Right ventricle myocardium inferior (tissue), 1 donor: ENCODE results near the gene FAM180B. TPM values are rescaled to one million over a fixed set of nuclear protein-coding genes. Genes with fewer than 3 reads are reported as not detected.

Source experiments
- ATAC-seq: fragments of 200-7000 bp; cut with Tn5 transposase; one replicate; pipeline ENCODE4 v1.9.1; 2020; ENCODE audit warnings: mild to moderate bottlenecking, moderate library complexity
- DNase-seq: peaks from one replicate; pipeline ENCODE4 v3.0.0; 2021; ENCODE audit errors: missing footprints
- intact Hi-C: fragments of 100-400 bp; cut with DNase I; formaldehyde crosslinking; loops from one replicate; pipeline ENCODE4 v1.11.0; 2022
- total RNA-seq: library from RNA; stranded (reverse); fragmentation: NEBNext Ultra II Directional; extraction: Animal tissue kit (Norgen Biotek cat#: 25700); gene quantifications from one replicate; pipeline ENCODE4 v1.2.1, GENCODE V29; 2021
- donor health status: DM: no; HTN: yes; CAD: no; lungs with severe emphysema.

FAM180B gene
- total RNA-seq, 1 donor from 2014 or later, result 0.22 TPM

DNA sequence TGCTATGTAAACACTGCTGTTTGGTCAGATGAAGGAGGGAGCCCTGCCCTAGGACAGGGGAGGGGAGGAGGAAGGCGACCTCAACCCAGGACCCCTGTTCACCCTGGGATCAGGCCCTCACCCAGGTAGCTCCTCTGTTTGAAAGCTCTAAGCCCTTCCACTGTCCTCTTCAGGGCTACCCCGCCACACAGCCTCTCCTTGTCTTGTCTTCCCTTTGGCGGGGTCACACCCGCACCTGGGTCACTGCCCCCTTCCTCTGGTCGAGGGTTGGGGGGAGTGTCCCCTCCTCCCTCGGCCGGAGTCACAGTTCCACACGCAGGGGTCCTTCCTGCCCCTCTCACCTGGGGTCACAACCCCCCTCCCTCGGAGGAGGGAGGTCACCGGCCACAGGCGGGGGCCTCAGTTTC is 21.5 kb upstream of the FAM180B start:
- intact Hi-C loops, result no loop called here
- DNase-seq (no peak), ATAC-seq (peak; percentile 24)

DNA sequence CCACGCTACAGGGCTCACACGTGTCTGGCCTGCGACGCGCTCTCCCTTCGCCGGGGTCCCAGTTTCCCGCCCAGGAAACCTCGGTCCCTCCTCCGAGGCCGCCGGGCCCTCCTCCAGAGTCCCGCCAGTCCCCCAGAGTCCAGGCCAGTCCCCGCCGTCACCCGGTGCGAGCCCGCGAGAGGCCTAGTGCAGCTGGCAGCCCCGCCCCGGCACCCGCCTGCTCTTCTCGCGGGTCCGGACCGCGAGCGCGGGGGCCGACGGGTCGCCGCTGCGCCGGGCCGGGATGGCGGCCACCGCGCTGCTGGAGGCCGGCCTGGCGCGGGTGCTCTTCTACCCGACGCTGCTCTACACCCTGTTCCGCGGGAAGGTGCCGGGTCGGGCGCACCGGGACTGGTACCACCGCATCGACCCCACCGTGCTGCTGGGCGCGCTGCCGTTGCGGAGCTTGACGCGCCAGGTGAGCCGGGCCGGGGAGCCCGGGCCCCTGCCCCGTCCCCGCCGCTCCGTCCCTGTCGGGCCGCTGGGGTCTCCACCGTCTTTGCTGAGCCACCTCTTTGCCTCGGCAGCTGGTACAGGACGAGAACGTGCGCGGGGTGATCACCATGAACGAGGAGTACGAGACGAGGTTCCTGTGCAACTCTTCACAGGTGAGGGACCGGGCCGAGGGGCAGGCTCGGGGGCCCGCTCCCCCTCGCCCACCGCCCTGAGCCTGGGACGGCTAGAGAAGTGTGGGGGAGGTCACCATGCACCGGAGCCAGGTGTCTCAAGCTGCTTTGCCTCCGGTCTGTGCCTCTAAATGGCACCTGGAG is 20.9 kb upstream of the FAM180B start, which contains the start of gene PTPMT1:
TSS of gene PTPMT1 (plus strand) at position 260 of the 809 bp plus-strand sequence. CDS start at position 284, 24 bp downstream.
- DNase-seq, result peak; percentile 91
- intact Hi-C loops, result no loop called here
- ATAC-seq, result peak; percentile 95

DNA sequence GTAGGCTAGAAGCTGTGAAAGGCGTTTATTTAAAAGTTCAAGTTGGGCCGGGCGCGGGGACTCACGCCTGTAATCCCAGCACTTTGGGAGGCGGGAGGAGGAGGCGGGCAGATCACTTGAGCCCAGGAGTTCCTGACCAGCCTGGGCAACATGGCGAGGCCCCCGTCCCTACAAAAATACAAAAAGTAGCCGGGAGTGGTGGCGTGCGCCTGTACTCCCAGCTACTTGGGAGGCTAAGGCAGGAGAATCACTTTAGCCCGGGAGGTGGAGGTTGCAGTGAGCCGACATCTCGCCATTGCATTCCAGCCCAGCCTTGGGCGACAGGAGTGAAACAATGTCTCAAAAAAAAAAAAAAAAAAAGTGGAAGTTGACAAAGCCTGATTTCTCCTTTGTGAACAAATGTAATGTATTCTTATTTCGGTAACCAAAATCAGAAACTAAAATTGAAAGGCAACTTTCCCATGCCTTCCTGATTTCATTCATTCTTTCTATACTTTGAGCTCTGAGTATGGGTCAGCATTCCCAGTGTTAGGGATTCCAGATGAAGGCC is 20.3 kb upstream of the FAM180B start:
- no peak for ATAC-seq
- intact Hi-C loops, result no loop called here
- no peak for DNase-seq

DNA sequence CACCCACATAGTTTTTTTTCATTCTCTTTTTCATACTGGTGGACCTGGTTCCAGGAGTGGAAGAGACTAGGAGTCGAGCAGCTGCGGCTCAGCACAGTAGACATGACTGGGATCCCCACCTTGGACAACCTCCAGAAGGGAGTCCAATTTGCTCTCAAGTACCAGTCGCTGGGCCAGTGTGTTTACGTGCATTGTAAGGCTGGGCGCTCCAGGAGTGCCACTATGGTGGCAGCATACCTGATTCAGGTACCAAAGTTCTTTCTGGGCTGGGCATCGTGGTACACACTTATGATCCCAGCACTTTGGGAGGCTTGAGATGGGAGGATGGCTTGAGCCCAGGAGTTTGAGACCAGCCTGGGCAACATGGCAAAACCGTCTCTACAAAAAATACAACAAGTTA is 16.8 kb upstream of the FAM180B start:
- intact Hi-C loops, result no loop called here
- no peak for DNase-seq
- no peak for ATAC-seq

DNA sequence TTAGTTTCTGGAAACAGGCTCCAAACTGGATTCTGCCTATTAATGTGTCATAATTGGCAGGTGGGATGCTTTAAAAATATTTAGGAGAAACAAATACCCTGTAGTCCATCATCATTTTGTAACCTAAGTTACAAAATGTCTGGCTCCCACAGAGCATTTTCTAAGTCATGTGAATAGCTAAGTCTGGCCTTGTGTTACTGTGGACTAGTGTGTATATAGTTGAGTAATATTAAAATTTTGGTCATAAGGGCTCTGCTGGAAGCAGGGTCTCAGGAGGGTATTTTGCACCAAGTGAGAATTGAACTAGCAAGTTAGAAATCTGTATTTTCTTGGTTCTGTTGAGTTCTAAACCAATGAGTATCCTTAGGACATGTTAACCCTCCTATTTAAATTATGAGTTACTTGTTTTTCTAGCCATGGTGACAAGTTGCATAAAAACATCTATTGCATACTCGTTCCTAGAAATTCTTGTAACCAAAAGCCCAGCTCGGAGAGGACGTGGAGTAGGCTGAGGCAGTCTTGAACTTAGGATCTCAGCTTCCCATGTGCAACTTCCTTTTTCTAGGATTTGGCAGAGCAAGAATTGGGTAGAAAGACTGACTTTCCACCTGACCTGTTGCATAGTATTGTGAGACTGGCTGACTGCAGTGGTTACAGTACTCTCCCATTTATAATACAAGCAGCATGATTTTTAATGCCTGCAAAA is 15.7 kb upstream of the FAM180B start:
- intact Hi-C loops, result no loop called here
- ATAC-seq, result no peak
- no peak for DNase-seq

DNA sequence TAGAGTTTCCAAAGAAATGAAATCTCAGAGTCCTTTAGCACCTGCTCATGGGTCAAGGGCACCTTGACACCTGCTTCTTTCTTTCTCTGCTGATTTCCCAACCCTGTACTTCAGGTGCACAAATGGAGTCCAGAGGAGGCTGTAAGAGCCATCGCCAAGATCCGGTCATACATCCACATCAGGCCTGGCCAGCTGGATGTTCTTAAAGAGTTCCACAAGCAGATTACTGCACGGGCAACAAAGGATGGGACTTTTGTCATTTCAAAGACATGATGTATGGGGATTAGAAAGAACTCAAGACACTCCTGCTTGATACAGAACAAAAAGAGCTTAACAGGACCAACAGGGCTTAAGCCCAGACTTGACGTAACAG is 15.1 kb upstream of the FAM180B start:
- intact Hi-C loops, result no loop called here
- DNase-seq (no peak), ATAC-seq (no peak)

DNA sequence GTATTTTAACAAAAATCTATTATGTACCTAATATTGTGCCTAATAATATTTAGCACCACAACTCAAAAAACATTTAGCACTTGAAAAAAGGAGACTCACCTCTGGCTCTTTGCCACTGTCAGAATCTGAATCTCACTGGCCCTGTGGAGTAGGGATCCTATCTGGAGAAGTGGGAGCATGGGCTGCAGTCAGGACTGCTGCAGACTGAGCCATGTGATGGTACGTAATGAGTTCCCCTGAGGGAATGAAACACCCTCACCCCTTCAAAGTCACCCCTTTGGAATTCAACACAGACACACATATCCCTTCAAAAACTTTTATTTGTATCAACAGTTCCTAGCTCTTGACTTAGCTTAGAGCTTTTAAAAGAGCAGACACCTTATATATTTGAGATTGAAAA is 14.6 kb upstream of the FAM180B start:
- ATAC-seq (no peak), DNase-seq (no peak)

DNA sequence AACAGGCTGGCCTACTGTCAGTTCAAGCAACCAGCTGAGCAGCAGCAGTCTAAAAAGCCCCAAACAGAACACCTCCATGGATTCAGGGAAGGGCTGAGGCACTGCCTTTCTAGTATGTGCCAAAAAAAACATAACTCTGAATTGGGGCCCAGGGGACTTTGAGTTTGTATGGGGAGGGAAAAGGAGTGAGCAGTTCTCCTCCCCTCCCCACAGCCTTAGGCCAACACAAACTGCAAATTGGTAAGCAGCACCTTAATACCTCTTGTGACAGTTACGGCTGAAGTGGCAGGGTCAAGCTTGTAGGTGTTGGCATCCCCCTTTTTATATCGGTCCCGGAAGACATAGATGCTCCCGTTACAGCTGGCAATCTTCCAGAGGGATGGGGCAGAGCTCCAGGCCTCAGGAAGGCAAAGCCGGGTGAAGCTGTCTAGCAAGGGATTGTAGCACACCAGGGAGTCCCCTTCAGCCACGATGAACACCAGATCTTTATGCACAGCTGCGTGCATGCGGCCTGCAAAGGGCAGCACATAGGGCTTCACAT is 13.7 kb upstream of the FAM180B start:
- DNase-seq, result no peak
- intact Hi-C loops, result no loop called here
- ATAC-seq, result peak; percentile 6

More for the DNA sequence above, 14.6 kb upstream of the FAM180B start:
- intact Hi-C loops, result no loop called here

DNA sequence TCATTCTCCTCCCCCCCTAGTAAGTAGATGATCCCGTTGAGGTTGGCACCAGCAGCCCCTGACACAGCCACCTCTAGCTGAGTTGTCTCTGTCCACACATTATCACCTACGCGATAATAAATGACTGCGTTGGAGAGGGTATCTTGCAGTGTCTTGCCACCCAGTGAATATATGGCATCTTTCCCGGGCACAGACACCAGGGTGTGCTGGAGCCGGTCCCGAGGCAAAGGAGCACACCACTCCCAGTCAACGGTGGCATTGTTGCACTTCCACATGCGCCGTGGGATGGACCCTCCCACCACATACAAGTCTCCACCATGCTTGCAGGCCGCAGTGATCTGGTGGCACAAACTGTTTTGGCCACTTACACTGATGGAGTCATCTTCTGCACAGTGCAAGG is 13.2 kb upstream of the FAM180B start:
- intact Hi-C loops, result no loop called here
- ATAC-seq, result peak; percentile 92

DNA sequence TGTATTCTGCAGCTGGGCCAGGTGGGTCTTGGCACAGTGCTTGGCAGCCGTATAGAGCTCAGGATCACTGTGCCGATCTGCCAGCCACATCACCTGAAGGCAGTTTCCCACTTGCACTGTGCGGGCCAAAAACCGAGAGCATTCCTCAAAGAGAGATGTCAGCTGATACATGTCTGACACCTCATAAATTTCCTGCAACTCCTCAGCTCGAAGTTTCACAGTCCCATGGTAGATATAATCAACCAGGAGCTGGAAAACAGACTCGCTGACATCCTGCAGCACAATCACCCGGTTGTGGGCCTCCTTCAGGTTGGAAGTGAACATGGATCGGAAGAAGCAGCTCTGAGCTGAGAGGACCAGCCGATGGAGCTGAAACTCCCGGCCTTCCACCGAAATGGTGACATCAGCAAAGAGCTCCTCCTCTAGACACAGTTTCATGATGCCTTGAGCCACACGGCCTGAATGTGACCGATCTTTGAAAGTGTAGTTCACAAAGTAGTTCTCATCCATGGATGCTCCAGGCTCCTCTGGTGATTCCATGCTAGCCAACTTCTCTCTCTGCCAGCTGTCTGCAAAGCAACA is 8.9 kb upstream of the FAM180B start:
- intact Hi-C loops, result loop anchor here (5.0 kb wide), 1 partner anchor 40 kb away; no protein-coding TSS in a partner anchor
- no peak for DNase-seq
- ATAC-seq, result no peak

More for the DNA sequence above, 13.2 kb upstream of the FAM180B start:
- no peak for DNase-seq

DNA sequence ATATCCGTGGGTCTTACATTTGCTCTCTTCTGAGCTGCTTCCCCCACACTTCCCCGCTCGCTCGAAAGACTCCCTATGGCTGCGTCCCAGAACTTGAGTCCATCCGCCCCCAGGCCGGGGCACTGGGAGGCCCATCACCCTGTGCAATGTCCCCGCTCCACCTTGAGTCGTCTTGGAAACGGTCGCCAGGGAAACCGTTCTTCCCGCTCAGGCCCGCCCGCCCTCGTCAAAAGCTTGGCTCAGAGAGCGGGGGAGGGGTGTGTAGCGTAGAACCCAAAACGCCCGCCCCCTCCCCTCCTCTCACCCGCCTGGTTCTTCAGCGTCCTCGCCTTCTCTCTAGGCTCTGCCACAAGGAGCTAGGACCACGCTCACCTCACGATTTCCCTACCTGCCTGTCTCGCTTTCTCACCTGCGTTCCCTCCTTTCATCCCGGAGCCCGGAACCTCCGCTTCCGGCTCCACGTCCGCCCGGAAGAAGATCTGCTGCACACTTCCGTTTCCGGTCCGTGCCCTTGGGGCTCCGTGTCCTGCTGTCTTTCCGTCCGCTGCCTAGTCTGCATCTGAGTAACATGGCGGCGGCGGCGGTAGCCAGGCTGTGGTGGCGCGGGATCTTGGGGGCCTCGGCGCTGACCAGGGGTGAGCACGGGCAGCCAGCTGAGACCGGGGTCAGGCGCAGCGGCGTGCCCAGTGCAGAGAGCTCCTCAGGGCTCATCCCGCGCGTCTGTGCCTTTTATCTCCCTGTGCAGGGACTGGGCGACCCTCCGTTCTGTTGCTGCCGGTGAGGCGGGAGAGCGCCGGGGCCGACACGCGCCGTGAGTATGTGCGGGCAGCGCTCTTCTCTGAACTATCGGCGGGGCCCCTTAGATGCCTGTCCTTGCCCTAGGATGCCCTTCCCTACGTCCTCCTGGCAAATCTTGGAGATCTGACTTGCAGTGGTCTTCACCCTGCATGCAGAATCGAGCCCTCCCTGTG is 7.7 kb upstream of the FAM180B start, which contains the start of the genes KBTBD4 and NDUFS3:
TSS of gene KBTBD4 (minus strand) at position 447 of the 971 bp plus-strand sequence. CDS start at position 428, 19 bp downstream.
TSS of gene NDUFS3 (plus strand) at position 551 of the 971 bp plus-strand sequence. CDS start at position 569, 18 bp downstream.
- DNase-seq, result peak; percentile 94
- intact Hi-C loops, result loop anchor here (5.0 kb wide), 1 partner anchor 38 kb away; no protein-coding TSS in a partner anchor
- peak; percentile 94 for ATAC-seq

DNA sequence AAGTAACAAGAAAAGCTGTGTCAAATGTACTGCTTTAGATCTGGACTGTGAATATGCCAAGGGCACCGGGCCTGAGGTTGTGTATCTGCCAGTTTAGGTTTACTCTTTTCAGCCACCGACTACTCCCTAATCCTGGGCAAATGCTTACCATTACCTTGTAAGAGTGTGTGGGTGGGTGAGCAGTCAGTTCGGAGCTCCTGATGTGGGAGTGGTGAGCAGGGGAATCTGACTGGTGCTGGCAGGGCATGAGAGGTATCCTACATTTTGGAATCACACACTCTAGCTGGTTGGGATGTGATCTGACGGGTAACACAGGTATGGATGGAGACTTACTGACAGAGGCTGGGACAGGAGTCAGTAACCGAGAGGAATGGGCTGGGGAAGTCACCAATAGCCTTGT is 2.6 kb upstream of the FAM180B start:
- intact Hi-C loops, result no loop called here
- DNase-seq (no peak), ATAC-seq (no peak)

DNA sequence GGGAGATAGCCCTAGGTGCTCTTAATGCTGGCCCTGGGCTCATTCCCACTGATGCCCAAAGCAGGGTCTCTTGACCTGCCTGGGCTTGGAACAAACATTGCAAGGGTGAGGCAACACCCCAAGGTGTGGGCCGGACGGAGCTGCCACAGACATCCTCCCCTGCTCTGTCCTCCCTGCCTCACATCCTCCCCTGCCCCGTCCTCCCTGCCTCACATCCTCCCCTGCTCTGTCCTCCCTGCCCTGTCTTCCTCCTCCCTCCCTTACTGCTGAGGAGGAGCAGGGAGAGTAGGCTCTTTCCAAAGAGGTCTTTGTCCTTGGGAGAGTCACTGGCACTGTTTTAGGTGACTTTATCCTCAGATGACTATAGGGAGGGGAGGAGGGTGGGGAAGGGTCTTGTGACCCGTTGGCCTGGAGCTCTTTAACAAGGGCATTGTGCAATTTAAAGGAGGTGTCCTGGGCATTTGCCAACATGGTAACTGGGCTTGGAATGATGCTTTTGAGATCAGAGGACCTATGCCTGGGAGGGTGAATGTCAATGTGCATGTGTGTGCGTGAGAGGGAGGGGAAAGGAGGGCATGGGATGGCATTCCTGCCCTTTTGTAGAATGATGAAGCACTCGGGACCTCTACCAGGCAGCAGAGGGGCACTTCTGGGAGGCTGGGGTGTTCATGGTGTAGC is 700 bp downstream of the FAM180B start:
- no peak for ATAC-seq
- no peak for DNase-seq
- intact Hi-C loops, result no loop called here

DNA sequence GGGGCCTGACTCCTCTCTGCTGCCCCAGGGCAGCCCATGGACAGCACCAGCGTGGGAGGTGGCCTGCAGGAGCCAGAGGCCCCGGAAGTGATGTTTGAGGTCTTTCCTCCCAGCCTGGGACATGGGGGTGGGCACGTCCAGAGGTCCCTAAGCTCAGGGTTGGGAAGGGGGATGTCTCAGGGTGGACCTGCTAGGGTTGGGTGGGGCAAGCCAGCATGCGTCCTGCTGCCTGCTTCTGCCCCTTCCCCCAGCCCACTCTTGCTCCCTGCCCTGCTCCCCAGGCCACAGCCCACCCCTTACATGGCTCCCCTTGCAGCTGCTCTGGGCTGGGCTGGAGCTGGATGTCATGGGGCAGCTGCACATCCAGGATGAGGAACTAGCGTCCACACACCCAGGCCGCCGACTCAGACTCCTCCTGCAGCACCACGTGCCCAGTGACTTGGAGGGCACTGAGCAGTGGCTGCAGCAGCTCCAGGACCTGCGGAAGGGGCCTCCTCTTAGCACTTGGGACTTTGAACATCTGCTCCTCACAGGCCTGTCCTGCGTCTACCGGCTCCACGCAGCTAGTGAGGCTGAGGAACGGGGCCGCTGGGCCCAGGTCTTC is 1.3 kb downstream of the FAM180B start:
- DNase-seq, result peak; percentile 83
- ATAC-seq, result peak; percentile 32

DNA sequence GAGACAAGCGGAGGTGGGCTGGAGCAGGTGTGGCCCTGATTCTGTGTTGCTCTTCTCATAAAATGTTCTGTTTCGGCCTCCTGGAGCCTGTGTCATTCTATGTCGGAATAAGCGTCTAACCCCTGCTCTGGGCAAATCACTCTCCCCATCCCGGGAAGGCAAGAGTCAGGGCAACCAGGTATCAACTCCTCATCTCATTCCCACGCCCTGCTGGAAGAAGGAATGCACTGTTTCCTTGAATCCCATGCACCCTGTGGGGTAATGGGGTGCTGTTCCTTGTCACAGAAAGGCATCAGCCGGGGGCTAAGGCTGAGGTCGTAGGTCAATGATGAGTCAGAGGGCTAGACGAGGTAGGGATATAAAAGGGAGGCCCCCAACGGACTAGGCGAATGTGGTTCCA is 2.6 kb downstream of the FAM180B start:
- intact Hi-C loops, result no loop called here
- DNase-seq (no peak), ATAC-seq (no peak)

More for the DNA sequence above, 1.3 kb downstream of the FAM180B start:
- intact Hi-C loops, result no loop called here

DNA sequence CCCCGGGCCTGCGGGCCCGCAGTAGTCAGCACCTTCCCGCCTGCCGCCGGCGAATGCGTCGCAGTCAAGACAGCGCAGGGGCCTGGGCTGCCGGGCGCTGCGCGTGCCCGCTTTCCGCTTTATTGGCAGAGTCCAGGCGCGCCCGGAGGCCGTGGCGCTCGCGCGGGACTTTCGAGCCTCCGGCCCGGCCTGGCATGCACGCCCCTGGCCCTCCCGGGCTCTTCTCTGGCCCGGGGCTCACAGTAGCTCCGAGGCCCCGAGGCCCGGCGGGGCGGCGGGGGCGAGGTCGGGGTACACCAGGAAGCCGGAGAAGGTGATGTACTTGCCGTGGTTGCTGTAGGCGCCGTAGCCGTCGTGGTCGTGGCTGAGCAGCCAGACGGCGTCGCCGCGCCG is 3.1 kb downstream of the FAM180B start:
- ATAC-seq, result peak; percentile 18
- intact Hi-C loops, result no loop called here
- DNase-seq, result no peak
